T-cell (primary cell): ENCODE results near the gene SDK1. TPM values are rescaled to one million over a fixed set of nuclear protein-coding genes. Genes with fewer than 3 reads are reported as not detected.

Experiments used
- ATAC-seq, 4 experiments: fragments of 200-7000 bp in 3 of 4; fragments of 150-1000 bp in 1 of 4; cut with Tn5 transposase; replicated peaks in 1 of 4; 1 replicate in 3 of 4; 2 replicates in 1 of 4; pipeline ENCODE4 v1.10.0; 2021; ENCODE audit warnings: moderate library complexity in 3 of 4, mild to moderate bottlenecking in 2 of 4, moderate number of reproducible peaks in 1 of 4
- CTCF ChIA-PET, 2 donors: fragments of 300-600 bp; sonication (Branson Sonifier 250); formaldehyde crosslinking; loops; one replicate each; lab custom pipeline; 2022; ENCODE audit warnings: antibody characterized with exemption in 2 of 2; lab: Charles Lee
- POLR2A ChIA-PET, 2 donors: fragments of 300-600 bp; sonication (Branson Sonifier 250); formaldehyde crosslinking; loops; one replicate each; lab custom pipeline; 2022; ENCODE audit warnings: antibody characterized with exemption in 2 of 2; lab: Charles Lee
- DNase-seq, 35 experiments: peaks; one replicate each; pipeline versions ENCODE4 v3.0.0 to v3.0.0-alpha.2; 2013 to 2023
- H3K27ac ChIP-seq: one replicate; pipeline ENCODE4 v1.5.1; 2013; ENCODE audit warnings: low read length
- H3K27me3 ChIP-seq, 2 experiments: replicated peaks in 1 of 2; 1 replicate in 1 of 2; 2 replicates in 1 of 2; pipeline versions ENCODE4 v1.6.1 to v1.7.0; 2013; ENCODE audit warnings: low read length in 1 of 2, mixed read lengths in 1 of 2; ENCODE audit not compliant: control insufficient read depth in 2 of 2, insufficient read depth in 2 of 2; ENCODE audit errors: extremely low read depth in 1 of 2
- H3K36me3 ChIP-seq, 2 donors: 1 replicate in 1 of 2; 2 replicates in 1 of 2; pipeline versions ENCODE4 v1.6.1 to v1.7.0; 2013; ENCODE audit warnings: low read length in 1 of 2; ENCODE audit not compliant: control insufficient read depth in 2 of 2, insufficient read depth in 1 of 2; ENCODE audit errors: extremely low read depth in 1 of 2
- H3K4me1 ChIP-seq, 2 experiments: 1 replicate in 1 of 2; 2 replicates in 1 of 2; pipeline versions ENCODE4 v1.6.1 to v1.7.0; 2013; ENCODE audit warnings: low read length in 2 of 2, mixed read lengths in 1 of 2; ENCODE audit not compliant: insufficient read depth in 2 of 2, control insufficient read depth in 1 of 2; ENCODE audit errors: extremely low read depth in 1 of 2
- H3K4me3 ChIP-seq, 2 donors: 1 replicate in 1 of 2; 2 replicates in 1 of 2; pipeline versions ENCODE4 v1.5.1 to v1.7.0; 2013; ENCODE audit warnings: mild to moderate bottlenecking in 2 of 2, low read length in 1 of 2, moderate library complexity in 1 of 2; ENCODE audit not compliant: control insufficient read depth in 1 of 2; ENCODE audit errors: extremely low read depth in 1 of 2
- H3K9me3 ChIP-seq: 2 replicates; pipeline ENCODE4 v1.7.0; 2013
- H3K27ac Mint-ChIP-seq, 2 donors: one replicate each; pipeline ENCODE4 v1.8.0; 2020 to 2021; ENCODE audit warnings: mild to moderate bottlenecking in 2 of 2, mixed read lengths in 2 of 2
- H3K27me3 Mint-ChIP-seq, 2 donors: one replicate each; pipeline ENCODE4 v1.8.0; 2021 to 2022; ENCODE audit warnings: mixed read lengths in 2 of 2
- H3K36me3 Mint-ChIP-seq: one replicate; pipeline ENCODE4 v1.8.0; 2021; ENCODE audit warnings: mixed read lengths
- H3K4me1 Mint-ChIP-seq, 3 donors: one replicate each; pipeline ENCODE4 v1.8.0; 2020 to 2022; ENCODE audit warnings: mixed read lengths in 3 of 3, mild to moderate bottlenecking in 1 of 3
- H3K4me3 Mint-ChIP-seq, 3 donors: one replicate each; pipeline ENCODE4 v1.8.0; 2020 to 2022; ENCODE audit warnings: mild to moderate bottlenecking in 3 of 3, mixed read lengths in 3 of 3, moderate library complexity in 3 of 3
- H3K9me3 Mint-ChIP-seq, 3 donors: one replicate each; pipeline ENCODE4 v1.8.0; 2020 to 2022; ENCODE audit warnings: mixed read lengths in 3 of 3
- WGBS: methylation state at CpG from one replicate; pipeline ENCODE4 v1.1.5; 2013; ENCODE audit warnings: missing lambda C conversion rate; ENCODE audit not compliant: insufficient coverage; 5-methylcytosine and 5-hydroxymethylcytosine counted together
- total RNA-seq, 35 experiments: library from RNA in 6 of 35; stranded (reverse) in 6 of 35; fragments of 120-200 nt in 1 of 35; gene quantifications; one replicate each; pipeline versions ENCODE4 v1.2.1 to v1.2.4 and lab custom pipeline; 2013 to 2026

Gene SDK1
- total RNA-seq, 5 donors from 2014 or later (not counting 1 experiment from before 2014, with no cell fraction given) = 0.47 to 1.7 (median 0.63) TPM

DNA sequence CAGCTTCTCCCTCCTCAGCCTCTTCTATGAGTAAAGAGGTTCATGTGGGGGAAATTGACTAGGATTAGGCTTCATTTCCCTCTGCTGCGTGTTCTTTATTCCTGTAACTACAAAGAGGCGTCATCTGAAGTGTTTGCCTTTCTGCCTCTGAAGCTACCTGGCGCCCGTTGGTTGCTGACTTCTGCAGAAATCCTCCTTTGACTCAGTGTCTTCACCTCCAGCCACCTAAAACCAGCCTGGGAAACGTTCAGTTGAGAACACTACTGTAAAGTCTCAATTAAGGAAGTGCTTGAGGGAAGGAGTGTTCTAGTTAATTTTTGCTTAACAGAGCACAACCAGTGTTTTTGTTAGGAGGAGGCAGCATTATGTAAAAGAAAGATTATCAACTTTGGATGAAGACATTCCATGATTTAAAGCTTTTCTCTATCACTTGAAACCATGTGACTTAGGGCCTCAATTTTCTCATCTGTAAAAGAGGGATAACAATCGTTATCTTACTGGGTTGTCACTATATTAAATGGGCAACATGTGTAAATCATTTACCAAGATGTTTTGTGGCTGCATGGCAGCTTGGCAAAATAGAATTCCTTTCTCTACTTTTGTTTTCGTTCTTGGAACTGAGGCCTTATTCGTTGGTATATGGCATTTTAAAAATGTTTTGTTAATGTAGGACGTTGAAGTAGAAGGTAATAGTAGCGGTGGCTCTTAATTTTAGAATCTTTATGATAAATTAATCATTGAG is 642.9 kb downstream of the SDK1 start:
- no peak for ATAC-seq
- ChIA-PET POLR2A (no interaction called here), CTCF (interaction anchor here in 1 of 2 donors (0.6 kb wide), 1 partner anchor 38 kb away, joined by 3 read pairs; no protein-coding TSS in a partner anchor)
- H3K4me1 Mint-ChIP-seq = no peaks in the 10 kb centered on the region
- Histone ChIP-seq H3K4me1 (no peaks in the 10 kb centered on the region), H3K4me3 (no peak overlapping the region), H3K36me3 (no peaks in the 10 kb centered on the region), H3K27me3 (peaks cover 0 to 9% of the 10 kb centered on the region in 2 experiments), H3K9me3 (no peaks in the 10 kb centered on the region), H3K27ac (no peak overlapping the region)
- no peak overlapping the region for H3K4me3 Mint-ChIP-seq
- 69% methylated on average over 2 of the region's 10 CpGs for WGBS
- peaks cover 9 to 20% of the 10 kb centered on the region in 2 donors for H3K27me3 Mint-ChIP-seq
- DNase-seq = no peak
- H3K36me3 Mint-ChIP-seq = peaks cover 3% of the 10 kb centered on the region
- H3K9me3 Mint-ChIP-seq = peaks cover 6 to 11% (median 7%) of the 10 kb centered on the region in 3 donors
- no peak overlapping the region for H3K27ac Mint-ChIP-seq

DNA sequence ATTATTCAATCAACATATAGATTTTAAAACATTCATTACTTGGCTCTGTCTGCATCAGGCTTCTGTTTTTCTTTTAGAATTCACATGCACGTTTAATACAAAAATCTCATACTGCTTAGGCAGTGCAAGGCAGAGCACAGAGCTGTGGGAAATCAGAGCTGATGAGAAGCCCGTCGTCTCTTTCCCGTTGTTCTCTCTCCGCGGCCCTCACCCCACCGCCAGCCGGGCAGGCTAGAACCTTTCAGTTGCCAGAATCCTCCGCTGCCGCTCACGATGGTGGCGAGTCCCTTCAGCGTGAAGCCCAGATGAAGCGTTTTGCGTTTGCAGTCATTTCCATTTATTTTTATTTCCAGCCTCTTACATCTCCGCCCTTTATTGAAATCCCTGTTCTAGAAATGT is 648.2 kb downstream of the SDK1 start:
- CTCF ChIA-PET = no interaction called here
- Mint-ChIP-seq H3K4me1 (no peaks in the 10 kb centered on the region), H3K36me3 (peaks cover 3% of the 10 kb centered on the region), H3K4me3 (no peak overlapping the region), H3K27me3 (peaks cover 0 to 10% of the 10 kb centered on the region in 2 donors), H3K27ac (no peak overlapping the region), H3K9me3 (peaks cover 6 to 11% (median 7%) of the 10 kb centered on the region in 3 donors)
- 89% methylated on average over 12 of the region's 16 CpGs for whole genome bisulfite sequencing
- POLR2A ChIA-PET = no interaction called here
- Histone ChIP-seq H3K4me3 (no peak overlapping the region), H3K4me1 (no peaks in the 10 kb centered on the region), H3K27me3 (peaks cover 0 to 9% of the 10 kb centered on the region in 2 experiments), H3K27ac (no peak overlapping the region), H3K9me3 (no peaks in the 10 kb centered on the region), H3K36me3 (no peaks in the 10 kb centered on the region)
- ATAC-seq (no peak), DNase-seq (no peak)

GRCh38 chr7:3950249-3950648 is 649.2 kb downstream of the SDK1 start:
- Mint-ChIP-seq H3K36me3 (peaks cover 1% of the 10 kb centered on the region), H3K27ac (no peak overlapping the region), H3K4me3 (no peak overlapping the region), H3K4me1 (no peaks in the 10 kb centered on the region), H3K9me3 (peaks cover 2% of the 10 kb centered on the region in 3 donors), H3K27me3 (peaks cover 0 to 2% of the 10 kb centered on the region in 2 donors)
- Histone ChIP-seq H3K36me3 (no peaks in the 10 kb centered on the region), H3K27ac (no peak overlapping the region), H3K4me3 (no peak overlapping the region), H3K4me1 (no peaks in the 10 kb centered on the region), H3K9me3 (no peaks in the 10 kb centered on the region), H3K27me3 (peaks cover 0 to 9% of the 10 kb centered on the region in 2 experiments)
- POLR2A ChIA-PET = no interaction called here
- ATAC-seq (no peak), DNase-seq (no peak)
- WGBS = no CpG with 5 or more reads among the region's 5 CpGs
- CTCF ChIA-PET = no interaction called here

DNA sequence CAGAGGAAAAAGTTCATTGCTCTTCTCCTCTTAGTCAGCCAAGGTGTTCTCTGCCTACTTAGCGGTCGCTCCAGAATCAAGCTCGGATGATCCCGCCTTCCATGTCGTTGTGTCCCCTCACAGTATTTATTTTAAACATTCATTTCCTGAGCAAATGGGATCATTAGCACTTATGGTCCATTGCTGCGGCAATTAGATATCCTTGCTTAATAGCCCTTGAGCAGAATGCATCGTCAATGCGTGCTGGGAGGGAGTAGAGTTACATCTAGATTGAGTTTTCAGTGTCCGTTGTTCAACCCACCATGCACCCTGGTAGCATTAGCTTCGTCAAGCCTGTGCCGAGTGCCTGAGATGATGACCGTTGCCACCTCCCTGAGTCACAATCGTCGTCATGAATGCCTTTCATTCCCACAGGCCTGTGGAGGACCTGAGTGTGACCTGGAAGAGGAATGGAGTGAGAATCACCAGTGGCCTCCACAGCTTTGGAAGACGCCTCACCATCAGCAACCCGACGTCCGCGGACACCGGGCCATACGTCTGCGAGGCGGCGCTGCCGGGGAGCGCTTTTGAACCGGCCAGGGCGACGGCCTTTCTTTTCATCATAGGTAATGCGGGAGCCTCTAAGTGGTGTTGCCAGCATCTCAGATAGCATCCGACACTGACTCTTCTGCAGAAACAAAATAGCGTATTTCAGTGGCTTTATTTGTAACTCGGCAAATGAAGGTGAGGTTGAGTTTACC is 650.4 kb downstream of the SDK1 start:
- Mint-ChIP-seq H3K4me3 (no peak overlapping the region), H3K4me1 (no peaks in the 10 kb centered on the region), H3K27me3 (peaks cover 0 to 5% of the 10 kb centered on the region in 2 donors), H3K9me3 (no peaks in the 10 kb centered on the region), H3K36me3 (no peaks in the 10 kb centered on the region), H3K27ac (no peak overlapping the region)
- DNase-seq (no peak), ATAC-seq (no peak)
- Histone ChIP-seq H3K4me1 (no peaks in the 10 kb centered on the region), H3K27ac (no peak overlapping the region), H3K4me3 (no peak overlapping the region), H3K27me3 (peaks cover 0 to 11% of the 10 kb centered on the region in 2 experiments), H3K9me3 (no peaks in the 10 kb centered on the region), H3K36me3 (no peaks in the 10 kb centered on the region)
- POLR2A ChIA-PET = no interaction called here
- WGBS = 93% methylated on average over 23 of the region's 33 CpGs
- CTCF ChIA-PET = no interaction called here

- H3K4me1 ChIP-seq = no peaks in the 10 kb centered on the region
- DNase-seq (no peak), ATAC-seq (no peak)
- no peaks in the 10 kb centered on the region for H3K36me3 ChIP-seq
- WGBS = 85% methylated on average over 5 of the region's 6 CpGs
- no peaks in the 10 kb centered on the region for H3K9me3 ChIP-seq
- H3K27me3 ChIP-seq = peaks cover 0 to 11% of the 10 kb centered on the region in 2 experiments
- ChIA-PET CTCF (no interaction called here), POLR2A (no interaction called here)
- H3K27ac ChIP-seq = no peak overlapping the region
- H3K4me1 Mint-ChIP-seq = no peaks in the 10 kb centered on the region
- no peaks in the 10 kb centered on the region for H3K36me3 Mint-ChIP-seq
- H3K4me3 Mint-ChIP-seq = no peak overlapping the region
- H3K27me3 Mint-ChIP-seq = peaks cover 0 to 5% of the 10 kb centered on the region in 2 donors
- H3K9me3 Mint-ChIP-seq = no peaks in the 10 kb centered on the region
- H3K27ac Mint-ChIP-seq = no peak overlapping the region
- no peak overlapping the region for H3K4me3 ChIP-seq
Observed at GRCh38 chr7:3953133-3953532, 652.1 kb downstream of the SDK1 start.

DNA sequence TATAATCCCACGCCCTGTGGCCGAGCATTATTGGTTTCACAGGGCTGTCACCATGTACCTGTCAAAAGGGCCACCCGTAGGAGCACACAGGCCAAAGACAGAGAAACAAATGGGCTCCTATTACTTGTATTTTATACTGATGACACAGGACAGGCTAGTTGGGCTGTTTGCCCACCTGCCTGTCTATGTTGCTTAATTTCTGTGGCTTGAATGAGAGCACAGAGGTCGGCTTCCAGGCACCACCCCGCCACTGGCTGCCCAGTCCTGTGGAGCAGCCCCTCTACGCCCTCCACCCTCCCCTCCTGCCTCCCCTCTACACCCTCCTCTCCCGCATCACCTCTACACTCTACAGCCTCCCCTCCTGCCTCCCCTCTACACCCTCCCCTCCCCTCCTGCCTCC is 652.9 kb downstream of the SDK1 start:
- no peaks in the 10 kb centered on the region for H3K4me1 Mint-ChIP-seq
- H3K36me3 Mint-ChIP-seq = no peaks in the 10 kb centered on the region
- Histone ChIP-seq H3K4me3 (no peak overlapping the region), H3K9me3 (no peaks in the 10 kb centered on the region), H3K27me3 (peaks cover 0 to 6% of the 10 kb centered on the region in 2 experiments), H3K4me1 (no peaks in the 10 kb centered on the region), H3K36me3 (no peaks in the 10 kb centered on the region), H3K27ac (no peak overlapping the region)
- no peak for DNase-seq
- no peak for ATAC-seq
- ChIA-PET CTCF (no interaction called here), POLR2A (no interaction called here)
- peaks cover 0 to 5% of the 10 kb centered on the region in 2 donors for H3K27me3 Mint-ChIP-seq
- 97% methylated on average over 4 of the region's 7 CpGs for WGBS
- no peak overlapping the region for H3K27ac Mint-ChIP-seq
- no peaks in the 10 kb centered on the region for H3K9me3 Mint-ChIP-seq
- H3K4me3 Mint-ChIP-seq = no peak overlapping the region
